Breast epithelium (tissue), 4 donors: ENCODE results near the gene PTPRN2. TPM values are rescaled to one million over a fixed set of nuclear protein-coding genes. Genes with fewer than 3 reads are reported as not detected.

Experiments used
- DNase-seq, 2 donors: peaks; one replicate each; pipeline ENCODE4 v3.0.0-alpha.2; 2019; ENCODE audit warnings: low spot score in 2 of 2
- H3K27ac ChIP-seq, 2 donors: fragments of 200-600 bp; sonication (generic) in 1 of 2; one replicate each; pipeline ENCODE4 v1.5.1; 2016 to 2019; ENCODE audit warnings: mild to moderate bottlenecking in 1 of 2
- H3K27me3 ChIP-seq, 2 donors: fragments of 200-600 bp; sonication (generic) in 1 of 2; one replicate each; pipeline versions ENCODE4 v1.5.1 to v1.6.0; 2017 to 2019; ENCODE audit warnings: control low read depth in 1 of 2, mild to moderate bottlenecking in 1 of 2
- H3K36me3 ChIP-seq: fragments of 200-600 bp; one replicate; pipeline ENCODE4 v1.5.1; 2019
- H3K4me1 ChIP-seq, 2 donors: fragments of 200-600 bp; sonication (generic); one replicate each; pipeline ENCODE4 v1.5.1; 2016 to 2019; ENCODE audit warnings: control low read depth in 1 of 2
- H3K4me3 ChIP-seq, 3 donors: fragments of 200-600 bp; sonication (generic); 1 replicate in 2 of 3; 2 replicates in 1 of 3; pipeline ENCODE4 v1.5.1; 2016 to 2019; ENCODE audit warnings: mild to moderate bottlenecking in 3 of 3, moderate library complexity in 2 of 3
- H3K9me3 ChIP-seq, 2 donors: fragments of 200-600 bp; sonication (generic) in 1 of 2; one replicate each; pipeline ENCODE4 v1.5.1; 2016 to 2019; ENCODE audit warnings: control low read depth in 1 of 2
- CTCF ChIP-seq, 3 donors: fragments of 450-650 bp; IDR thresholded peaks; one replicate each; pipeline ENCODE4 v1.5.1; 2016 to 2017; ENCODE audit warnings: antibody characterized with exemption in 3 of 3, mild to moderate bottlenecking in 3 of 3, moderate library complexity in 3 of 3
- POLR2A ChIP-seq: fragments of 450-650 bp; IDR thresholded peaks from one replicate; pipeline ENCODE4 v1.6.1; 2016; ENCODE audit warnings: antibody characterized with exemption, mild to moderate bottlenecking, moderate library complexity
- POLR2AphosphoS5 ChIP-seq, 3 donors: sonication (generic); formaldehyde crosslinking; IDR thresholded peaks; one replicate each; pipeline ENCODE4 v1.6.1; 2017; ENCODE audit warnings: antibody characterized with exemption in 3 of 3
- intact Hi-C: fragments of 100-400 bp; cut with DNase I; formaldehyde crosslinking; loops from one replicate; pipeline ENCODE4 v1.15.1; 2023; ENCODE audit warnings: low total_unique reads
- total RNA-seq, 3 donors: library from RNA; depleted of rRNA; stranded (reverse); fragments of >200 nt; gene quantifications; one replicate each; pipeline ENCODE4 v1.1.0, GENCODE V29; 2016

PTPRN2 gene
- total RNA-seq, 3 donors from 2014 or later: 1.6 to 2.2 (median 2.2) TPM

GRCh38 chr7:158014976-158015375 lies 572.6 kb downstream of the PTPRN2 start:
- Histone ChIP-seq H3K36me3 (no peaks in the 10 kb centered on the region), H3K4me3 (no peak overlapping the region), H3K27me3 (peaks cover 0 to 6% of the 10 kb centered on the region in 2 donors), H3K4me1 (no peaks in the 10 kb centered on the region), H3K27ac (no peak overlapping the region), H3K9me3 (no peaks in the 10 kb centered on the region)
- intact Hi-C loops: no loop called here
- no peak for TF ChIP-seq POLR2A
- no peak for TF ChIP-seq CTCF (IDR thresholded peaks at IDR 0.05)
- TF ChIP-seq POLR2AphosphoS5 (IDR thresholded peaks at IDR 0.05): no peak
- DNase-seq: no peak

- intact Hi-C loops: no loop called here
- no peak overlapping the region for H3K4me3 ChIP-seq
- H3K27ac ChIP-seq: no peak overlapping the region
- no peak for TF ChIP-seq POLR2AphosphoS5 (IDR thresholded peaks at IDR 0.05)
- no peak for TF ChIP-seq CTCF (IDR thresholded peaks at IDR 0.05)
- TF ChIP-seq POLR2A: no peak
- H3K36me3 ChIP-seq: no peaks in the 10 kb centered on the region
- H3K4me1 ChIP-seq: no peaks in the 10 kb centered on the region
- no peaks in the 10 kb centered on the region for H3K9me3 ChIP-seq
- DNase-seq: no peak
- peaks cover 0 to 6% of the 10 kb centered on the region in 2 donors for H3K27me3 ChIP-seq
These were observed 574.4 kb downstream of the PTPRN2 start for GRCh38 chr7:158013085-158013668.

- no peak overlapping the region for H3K27ac ChIP-seq
- H3K4me3 ChIP-seq: no peak overlapping the region
- H3K4me1 ChIP-seq: no peaks in the 10 kb centered on the region
- H3K9me3 ChIP-seq: no peaks in the 10 kb centered on the region
- intact Hi-C loops: no loop called here
- TF ChIP-seq POLR2AphosphoS5 (IDR thresholded peaks at IDR 0.05): no peak
- TF ChIP-seq POLR2A: no peak
- TF ChIP-seq CTCF (IDR thresholded peaks at IDR 0.05): no peak
- H3K36me3 ChIP-seq: no peaks in the 10 kb centered on the region
- DNase-seq: no peak
- peaks cover 0 to 6% of the 10 kb centered on the region in 2 donors for H3K27me3 ChIP-seq
These were observed 575.7 kb downstream of the PTPRN2 start for GRCh38 chr7:158011941-158012340.

GRCh38 chr7:158010961-158011693 lies 576.5 kb downstream of the PTPRN2 start:
- H3K4me1 ChIP-seq: no peaks in the 10 kb centered on the region
- TF ChIP-seq CTCF (IDR thresholded peaks at IDR 0.05) (no peak), POLR2AphosphoS5 (IDR thresholded peaks at IDR 0.05) (no peak), POLR2A (no peak)
- H3K9me3 ChIP-seq: no peaks in the 10 kb centered on the region
- no peak for DNase-seq
- intact Hi-C loops: no loop called here
- no peaks in the 10 kb centered on the region for H3K36me3 ChIP-seq
- no peak overlapping the region for H3K4me3 ChIP-seq
- H3K27me3 ChIP-seq: peaks cover 0 to 6% of the 10 kb centered on the region in 2 donors
- no peak overlapping the region for H3K27ac ChIP-seq

GRCh38 chr7:158009886-158010285 lies 577.7 kb downstream of the PTPRN2 start:
- H3K9me3 ChIP-seq: no peaks in the 10 kb centered on the region
- H3K27ac ChIP-seq: no peak overlapping the region
- H3K4me1 ChIP-seq: no peaks in the 10 kb centered on the region
- H3K27me3 ChIP-seq: peaks cover 0 to 6% of the 10 kb centered on the region in 2 donors
- no peak overlapping the region for H3K4me3 ChIP-seq
- H3K36me3 ChIP-seq: no peaks in the 10 kb centered on the region
- no peak for DNase-seq
- intact Hi-C loops: no loop called here
- TF ChIP-seq POLR2A (no peak), CTCF (IDR thresholded peaks at IDR 0.05) (no peak), POLR2AphosphoS5 (IDR thresholded peaks at IDR 0.05) (no peak)
